Renal pelvis (tissue), 4 donors: ENCODE data around the gene HCST. TPM values are rescaled to one million over a fixed set of nuclear protein-coding genes. Genes with fewer than 3 reads are reported as not detected.

Experiments used
- DNase-seq: peaks from one replicate; pipeline ENCODE4 v3.0.0-alpha.2; 2013
- polyA plus RNA-seq, 3 donors: library from polyadenylated mRNA; unstranded; fragments of 120-200 nt; gene quantifications; one replicate each; pipeline ENCODE4 v1.2.1, GENCODE V29; 2013; ENCODE audit not compliant: insufficient read length in 3 of 3

Gene HCST
- polyA plus RNA-seq, 3 donors: 2.5 to 5.2 (median 3.3) TPM

DNA sequence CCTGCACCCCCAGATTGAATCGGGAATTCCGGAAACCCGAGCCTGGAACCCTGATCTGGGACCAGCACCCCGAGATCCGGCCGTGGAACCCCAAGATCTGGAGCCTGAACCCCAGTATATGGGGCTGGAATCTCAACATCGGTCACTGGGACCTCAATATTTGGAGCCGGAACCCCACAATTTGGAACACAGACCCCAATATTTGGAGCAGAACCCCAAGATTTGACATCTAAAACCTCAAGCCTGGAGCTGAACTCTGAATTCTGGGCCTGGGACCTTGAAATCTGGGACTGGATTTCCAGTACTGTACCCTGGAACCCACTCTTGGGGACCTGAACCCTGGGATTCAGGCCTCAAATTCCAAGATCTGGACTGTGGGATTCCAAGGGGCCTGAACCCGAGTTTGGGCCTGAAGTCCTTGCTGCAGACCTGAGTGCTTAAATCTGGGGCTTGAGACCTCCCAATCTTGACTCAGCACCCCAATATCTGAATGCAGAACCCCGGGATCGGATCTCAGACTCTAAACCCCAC is 34.5 kb downstream of the HCST start:
- no peak for DNase-seq

DNA sequence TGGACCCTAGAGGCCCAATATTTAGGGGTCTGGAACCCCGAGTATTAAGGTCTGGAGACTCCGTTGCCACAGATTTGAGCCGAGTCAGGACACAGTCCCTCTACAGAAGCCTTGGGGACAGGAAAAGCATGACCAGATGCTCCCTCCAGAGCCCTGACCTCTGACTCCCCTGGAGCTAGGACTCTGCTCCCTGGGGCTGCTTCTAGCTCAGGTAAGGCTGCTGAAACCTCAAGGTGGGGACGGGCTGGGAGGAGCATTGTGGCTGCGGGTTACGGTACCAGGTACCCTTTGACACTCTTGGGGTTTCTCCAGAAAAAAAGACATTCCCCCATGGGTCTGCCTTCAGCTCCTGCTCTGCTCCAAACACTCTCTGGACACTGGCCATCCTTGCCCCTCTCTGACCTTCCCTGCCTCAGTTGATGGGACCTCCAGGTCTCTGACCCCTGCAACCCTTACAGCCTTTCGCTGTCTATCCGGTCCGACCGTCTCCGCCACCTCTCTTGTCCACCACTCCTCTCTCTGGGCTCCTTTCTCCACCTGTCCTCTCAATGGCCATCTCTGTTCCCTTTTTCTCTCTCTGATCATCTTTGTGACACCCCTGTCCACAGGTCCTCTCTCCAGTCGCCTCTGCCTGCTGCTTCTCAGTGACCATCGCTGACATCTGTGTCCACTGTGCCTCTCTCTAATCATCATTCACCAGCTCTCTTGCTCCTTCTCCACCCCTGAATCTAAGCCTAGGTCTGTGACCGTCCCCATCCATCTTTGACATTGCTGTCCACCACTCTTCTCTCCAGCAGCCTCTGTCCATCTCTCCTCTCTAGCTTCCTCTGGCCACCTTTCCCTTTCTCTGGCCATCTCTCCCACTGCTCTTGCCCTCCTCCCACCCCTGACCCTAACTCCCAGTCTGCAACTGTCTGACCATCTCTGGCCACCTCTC is 35.3 kb downstream of the HCST start:
- no peak for DNase-seq

GRCh38 chr19:35938282-35939224 is 36.2 kb downstream of the HCST start:
- DNase-seq: no peak

DNA sequence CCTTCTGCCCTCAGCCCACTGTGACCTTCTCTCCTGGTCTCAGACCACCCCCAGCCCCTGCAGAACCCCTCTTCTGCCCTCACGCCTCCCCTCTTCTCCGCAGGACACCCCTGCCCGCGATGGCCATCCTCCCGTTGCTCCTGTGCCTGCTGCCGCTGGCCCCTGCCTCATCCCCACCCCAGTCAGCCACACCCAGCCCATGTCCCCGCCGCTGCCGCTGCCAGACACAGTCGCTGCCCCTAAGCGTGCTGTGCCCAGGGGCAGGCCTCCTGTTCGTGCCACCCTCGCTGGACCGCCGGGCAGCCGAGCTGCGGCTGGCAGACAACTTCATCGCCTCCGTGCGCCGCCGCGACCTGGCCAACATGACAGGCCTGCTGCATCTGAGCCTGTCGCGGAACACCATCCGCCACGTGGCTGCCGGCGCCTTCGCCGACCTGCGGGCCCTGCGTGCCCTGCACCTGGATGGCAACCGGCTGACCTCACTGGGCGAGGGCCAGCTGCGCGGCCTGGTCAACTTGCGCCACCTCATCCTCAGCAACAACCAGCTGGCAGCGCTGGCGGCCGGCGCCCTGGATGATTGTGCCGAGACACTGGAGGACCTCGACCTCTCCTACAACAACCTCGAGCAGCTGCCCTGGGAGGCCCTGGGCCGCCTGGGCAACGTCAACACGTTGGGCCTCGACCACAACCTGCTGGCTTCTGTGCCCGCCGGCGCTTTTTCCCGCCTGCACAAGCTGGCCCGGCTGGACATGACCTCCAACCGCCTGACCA is 37.2 kb downstream of the HCST start:
- DNase-seq: no peak

- DNase-seq: no peak
Measured at GRCh38 chr19:35940078-35940775, 37.9 kb downstream of the HCST start.

- DNase-seq: no peak
Measured at GRCh38 chr19:35940839-35941238, 38.5 kb downstream of the HCST start.

DNA sequence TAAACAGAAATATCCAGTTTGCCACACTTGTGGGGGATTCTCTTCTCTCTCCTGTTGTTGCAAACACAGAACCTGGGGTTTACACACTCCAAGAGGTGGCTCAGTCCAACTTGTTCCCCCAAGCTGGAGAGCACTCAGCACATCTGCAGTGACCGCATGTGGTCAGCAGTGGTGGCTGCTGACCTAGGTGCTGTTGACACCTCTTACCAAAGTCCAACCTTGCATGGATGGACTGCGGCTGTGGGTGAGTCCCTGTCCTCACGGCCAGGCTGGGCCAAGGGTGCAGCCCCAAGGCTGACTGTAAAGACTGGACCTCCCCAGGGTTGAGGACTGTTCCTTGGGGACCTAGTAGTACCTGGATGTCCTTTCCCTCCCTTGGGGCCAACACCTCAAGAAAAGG is 39.9 kb downstream of the HCST start:
- DNase-seq: no peak

DNA sequence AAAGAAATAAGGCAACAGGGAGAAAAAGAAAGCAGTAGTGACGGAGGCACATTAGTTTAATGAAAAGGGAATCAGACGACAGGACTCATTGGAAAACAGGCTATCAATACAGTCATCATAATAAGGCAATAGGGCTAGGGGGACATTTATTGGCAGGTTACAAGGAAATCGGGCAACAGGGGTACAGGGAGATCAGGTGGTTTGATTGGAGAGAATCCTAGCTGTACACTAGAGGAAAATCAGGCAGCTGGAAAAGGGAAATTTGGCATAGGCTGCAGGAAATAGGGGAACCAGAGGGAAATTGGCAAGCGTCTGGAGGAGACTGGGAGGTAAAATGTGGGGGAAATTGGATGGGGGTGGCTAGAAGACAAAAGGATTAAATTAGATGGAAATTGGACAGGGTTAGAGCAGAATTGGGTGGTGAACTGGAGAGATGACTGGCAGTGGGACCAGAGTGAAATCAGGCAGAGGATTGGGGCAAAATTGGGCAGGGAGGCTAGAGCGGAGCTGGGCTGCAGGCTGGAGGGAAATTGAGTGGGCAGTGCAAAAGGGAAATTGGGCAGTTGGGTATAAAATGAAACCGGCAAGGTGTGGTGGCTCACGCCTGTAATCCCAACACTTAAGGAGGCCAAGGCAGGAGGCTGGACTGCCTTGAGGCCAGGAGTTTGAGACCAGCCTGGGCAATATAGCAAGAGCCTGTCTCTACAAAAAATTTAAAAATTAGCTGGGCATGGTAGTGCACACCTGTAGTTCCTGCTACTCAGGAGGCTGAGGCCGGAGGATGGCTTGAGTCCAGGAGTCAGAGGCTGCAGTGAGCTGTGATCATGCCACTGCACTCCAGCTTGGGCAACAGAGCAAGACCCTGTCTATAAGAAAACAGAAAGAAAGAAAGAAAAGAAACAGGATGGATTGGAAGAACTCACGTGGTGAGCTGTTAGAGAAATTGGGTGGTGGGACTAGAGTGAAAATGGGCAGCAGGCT is 41.3 kb downstream of the HCST start:
- DNase-seq: no peak

GRCh38 chr19:35944556-35944955 is 42.2 kb downstream of the HCST start:
- DNase-seq: no peak

GRCh38 chr19:35945121-35945790 is 42.9 kb downstream of the HCST start:
- DNase-seq: no peak

GRCh38 chr19:35946203-35946602 is 43.9 kb downstream of the HCST start:
- no peak for DNase-seq

DNA sequence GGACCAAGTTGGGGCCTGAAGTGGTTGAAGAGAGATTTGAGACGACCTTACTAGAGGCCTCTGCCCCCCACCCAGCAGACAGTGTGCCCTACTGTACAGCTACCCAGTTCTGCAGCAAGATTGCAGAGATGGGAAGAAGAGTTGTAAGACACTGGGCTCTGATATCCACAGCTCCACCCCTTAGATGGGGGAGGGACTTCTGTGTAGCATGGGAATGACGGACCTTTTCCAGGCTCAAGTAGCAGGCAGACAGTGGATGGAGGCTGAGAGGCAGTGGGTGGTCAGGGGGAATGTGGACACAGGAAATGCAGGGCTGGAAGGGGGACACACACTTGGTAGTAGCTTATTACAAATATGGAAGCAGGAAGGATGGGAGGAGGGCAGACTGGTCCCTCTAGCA is 46.8 kb downstream of the HCST start:
- no peak for DNase-seq

Other genes starting within 250 kb of the HCST start
- gene UPK1A, start 236.0 kb upstream of the HCST start, polyA plus RNA-seq: 10 to 100 TPM; 13.1 to 27.1 (median 15.8) TPM
- under 1 TPM; 0.21 to 0.62 (median 0.30) TPM for gene ZBTB32, start 198.0 kb upstream of the HCST start, polyA plus RNA-seq
- gene KMT2B, start 184.5 kb upstream of the HCST start, polyA plus RNA-seq: 10 to 100 TPM; 37.4 to 41.5 (median 37.7) TPM
- gene IGFLR1, start 160.1 kb upstream of the HCST start, polyA plus RNA-seq: 1 to 10 TPM; 2.1 to 3.9 (median 3.8) TPM
- 10 to 100 TPM; 18.0 to 21.7 (median 19.3) TPM for gene U2AF1L4, start 157.1 kb upstream of the HCST start, polyA plus RNA-seq
- gene PSENEN, start 156.9 kb upstream of the HCST start, polyA plus RNA-seq: 10 to 100 TPM; 61.5 to 77.1 (median 68.9) TPM
- 10 to 100 TPM; 13.1 to 14.0 (median 13.8) TPM for gene LIN37, start 154.0 kb upstream of the HCST start, polyA plus RNA-seq
- gene HSPB6, start 145.5 kb upstream of the HCST start, polyA plus RNA-seq: 10 to 100 TPM; 20.5 to 34.1 (median 23.3) TPM
- gene PROSER3, start 144.4 kb upstream of the HCST start, polyA plus RNA-seq: 10 to 100 TPM; 15.6 to 26.2 (median 26.0) TPM
- 10 to 100 TPM; 26.4 to 38.7 (median 32.1) TPM for gene ARHGAP33, start 127.0 kb upstream of the HCST start, polyA plus RNA-seq
- 10 to 100 TPM; 41.4 to 52.5 (median 49.5) TPM for gene PRODH2, start 89.7 kb upstream of the HCST start, polyA plus RNA-seq
- 100 to 1,000 TPM; 145 to 223 (median 223) TPM for gene NPHS1, start 50.0 kb upstream of the HCST start, polyA plus RNA-seq
- 10 to 100 TPM; 12.3 to 13.0 (median 12.7) TPM for gene KIRREL2, start 45.6 kb upstream of the HCST start, polyA plus RNA-seq
- gene APLP1, start 34.0 kb upstream of the HCST start, polyA plus RNA-seq: 10 to 100 TPM; 26.6 to 29.2 (median 29.1) TPM
- 1 to 10 TPM; 2.9 to 4.5 (median 4.0) TPM for gene NFKBID, start 2.0 kb upstream of the HCST start, polyA plus RNA-seq
- gene TYROBP, start 5.8 kb downstream of the HCST start, polyA plus RNA-seq: 10 to 100 TPM in 1 of 3 donors, 1 to 10 TPM in 2; 9.5 to 14.6 (median 9.7) TPM
- gene LRFN3, start 33.8 kb downstream of the HCST start, polyA plus RNA-seq: 10 to 100 TPM; 11.8 to 16.7 (median 13.6) TPM
- gene SDHAF1, start 92.7 kb downstream of the HCST start, polyA plus RNA-seq: 10 to 100 TPM; 15.5 to 18.8 (median 17.4) TPM
- gene SYNE4, start 106.3 kb downstream of the HCST start, polyA plus RNA-seq: 10 to 100 TPM; 13.2 to 17.5 (median 15.5) TPM
- 10 to 100 TPM; 17.6 to 19.3 (median 18.8) TPM for gene ALKBH6, start 111.7 kb downstream of the HCST start, polyA plus RNA-seq
- 10 to 100 TPM; 51.3 to 60.9 (median 53.5) TPM for gene CLIP3, start 130.3 kb downstream of the HCST start, polyA plus RNA-seq
- gene THAP8, start 151.8 kb downstream of the HCST start, polyA plus RNA-seq: 10 to 100 TPM; 14.0 to 16.5 (median 15.6) TPM
- gene WDR62, start 152.4 kb downstream of the HCST start, polyA plus RNA-seq: 1 to 10 TPM; 4.9 to 6.8 (median 5.4) TPM
- under 1 TPM in 1 of 3 donors, not detected in 2; 0.26 TPM for gene OVOL3, start 208.6 kb downstream of the HCST start, polyA plus RNA-seq
- gene POLR2I, start 212.3 kb downstream of the HCST start, polyA plus RNA-seq: 10 to 100 TPM; 53.4 to 61.7 (median 55.5) TPM
- 100 to 1,000 TPM; 110 to 149 (median 133) TPM for gene TBCB, start 212.9 kb downstream of the HCST start, polyA plus RNA-seq
- 100 to 1,000 TPM; 562 to 644 (median 592) TPM for gene CAPNS1, start 237.5 kb downstream of the HCST start, polyA plus RNA-seq
- gene COX7A1, start 249.9 kb downstream of the HCST start, polyA plus RNA-seq: 10 to 100 TPM; 21.8 to 34.1 (median 24.4) TPM